HCT116 (cell line): ENCODE measurements around the gene TPRKB. TPM values are rescaled to one million over a fixed set of nuclear protein-coding genes. Genes with fewer than 3 reads are reported as not detected.

Experiments
- ATAC-seq: fragments of 200-7000 bp; cut with Tn5 transposase; 2 replicates; pipeline ENCODE4 v1.9.1; 2020; ENCODE audit warnings: mild to moderate bottlenecking, moderate library complexity
- BruUV-seq: library from RNA; stranded (reverse); fragments of 400-500 nt; replicated peaks from 2 replicates; lab custom pipeline; 2021; lab: Mats Ljungman, UMichigan
- CTCF ChIA-PET: fragments of 300-600 bp; sonication (Branson Sonifier 250); formaldehyde crosslinking; loops from one replicate; lab custom pipeline; 2021; ENCODE audit warnings: antibody characterized with exemption; lab: Charles Lee
- POLR2A ChIA-PET: fragments of 300-600, 350-600 bp; sonication (Branson Sonifier 250); formaldehyde crosslinking; loops from one replicate; lab custom pipeline; 2021; ENCODE audit warnings: antibody characterized with exemption; lab: Charles Lee
- RAD21 ChIA-PET, 2 experiments: fragments of 300-600 bp; sonication (Branson Sonifier 250); formaldehyde crosslinking; loops; one replicate each; lab custom pipeline; 2023; ENCODE audit warnings: low total read pairs in 2 of 2; ENCODE audit not compliant: uncharacterized antibody in 2 of 2, unreplicated experiment in 2 of 2, low non-redundant PET in 1 of 2; lab: Charles Lee
- DNase-seq: peaks from one replicate; pipeline ENCODE4 v3.0.0-alpha.2; 2010; ENCODE audit warnings: low read depth, low spot score
- H2AFZ ChIP-seq: fragments of 200-600 bp; shearing (Covaris generic), sonication (generic); 2 replicates; pipeline ENCODE4 v1.6.1; 2017; ENCODE audit warnings: low read depth, mixed run types, mixed read lengths, antibody characterized with exemption, low read length; ENCODE audit not compliant: poor library complexity, severe bottlenecking
- H3K27ac ChIP-seq: 2 replicates; pipeline ENCODE4 v1.5.1; 2012; ENCODE audit warnings: low read depth, low read length
- H3K27me3 ChIP-seq: fragments of 200-600 bp; sonication (generic); 2 replicates; pipeline ENCODE4 v1.6.1; 2016; ENCODE audit warnings: mixed run types, low read length, mixed read lengths; ENCODE audit not compliant: insufficient read depth
- H3K36me3 ChIP-seq, 2 experiments: fragments of 200-500 bp in 1 of 2; fragments of 200-600 bp in 1 of 2; sonication (Bioruptor generic) in 1 of 2; sonication (generic) in 1 of 2; 2 replicates each; pipeline versions ENCODE4 v1.5.1 to v1.6.1; 2014 to 2016; ENCODE audit warnings: low read length in 2 of 2, inconsistent platforms in 1 of 2, mixed read lengths in 1 of 2, mixed run types in 1 of 2; ENCODE audit not compliant: insufficient read depth in 2 of 2, control insufficient read depth in 1 of 2
- H3K4me1 ChIP-seq, 2 experiments: fragments of 200-600 bp in 1 of 2; sonication (generic) in 1 of 2; 2 replicates each; pipeline versions ENCODE4 v1.5.1 to v1.6.1; 2012 to 2017; ENCODE audit warnings: low read length in 2 of 2, inconsistent platforms in 1 of 2, mild to moderate bottlenecking in 1 of 2, mixed read lengths in 1 of 2, mixed run types in 1 of 2, moderate library complexity in 1 of 2; ENCODE audit not compliant: insufficient read depth in 2 of 2, control insufficient read depth in 1 of 2
- H3K4me2 ChIP-seq: fragments of 200-600 bp; sonication (generic); 2 replicates; pipeline ENCODE4 v1.6.1; 2017; ENCODE audit warnings: mixed run types, low read length, mixed read lengths
- H3K4me3 ChIP-seq, 2 experiments: fragments of 200-600 bp in 1 of 2; sonication (generic) in 1 of 2; replicated peaks in 1 of 2; 2 replicates each; pipeline ENCODE4 v1.5.1; 2011 to 2016; ENCODE audit warnings: low read length in 2 of 2, control low read depth in 1 of 2, low read depth in 1 of 2, mild to moderate bottlenecking in 1 of 2, mixed read lengths in 1 of 2, mixed run types in 1 of 2
- H3K79me2 ChIP-seq: fragments of 200-600 bp; sonication (generic); 2 replicates; pipeline ENCODE4 v1.6.1; 2017; ENCODE audit warnings: mild to moderate bottlenecking, mixed run types, low read length, moderate library complexity, mixed read lengths; ENCODE audit not compliant: insufficient read depth
- H3K9ac ChIP-seq: fragments of 200-600 bp; sonication (generic); 2 replicates; pipeline ENCODE4 v1.6.1; 2016; ENCODE audit warnings: low read length, mixed read lengths
- H3K9me2 ChIP-seq: fragments of 200-600 bp; sonication (generic), shearing (Covaris generic); 2 replicates; pipeline ENCODE4 v1.6.1; 2017; ENCODE audit warnings: mixed run types, mild to moderate bottlenecking, moderate library complexity; ENCODE audit not compliant: insufficient read depth
- H3K9me3 ChIP-seq, 2 experiments: fragments of 200-500 bp in 1 of 2; fragments of 200-600 bp in 1 of 2; sonication (Bioruptor generic) in 1 of 2; sonication (generic) in 1 of 2; 2 replicates each; pipeline ENCODE4 v1.6.1; 2014 to 2017; ENCODE audit warnings: low read length in 2 of 2, mixed read lengths in 2 of 2, inconsistent platforms in 1 of 2, low read depth in 1 of 2, mild to moderate bottlenecking in 1 of 2, mixed run types in 1 of 2, moderate library complexity in 1 of 2; ENCODE audit not compliant: control insufficient read depth in 1 of 2, insufficient read depth in 1 of 2
- H4K20me1 ChIP-seq: fragments of 200-600 bp; sonication (generic), shearing (Covaris generic); 2 replicates; pipeline ENCODE4 v1.6.1; 2017; ENCODE audit warnings: mixed run types, mild to moderate bottlenecking, moderate library complexity; ENCODE audit not compliant: insufficient read depth
- FOSL1 ChIP-seq: IDR thresholded peaks from 2 replicates; pipeline ENCODE4 v1.6.1; 2012; ENCODE audit warnings: low read depth
- JUND ChIP-seq: IDR thresholded peaks from 2 replicates; pipeline ENCODE4 v1.6.1; 2012
- MAX ChIP-seq: IDR thresholded peaks from 2 replicates; pipeline ENCODE4 v1.6.1; 2012
- POLR2AphosphoS5 ChIP-seq: IDR thresholded peaks from 2 replicates; pipeline ENCODE4 v1.6.1; 2011; ENCODE audit warnings: mild to moderate bottlenecking, low read depth, low read length, moderate library complexity
- RAD21 ChIP-seq: IDR thresholded peaks from 2 replicates; pipeline ENCODE4 v1.6.1; 2012; ENCODE audit warnings: low read depth, mild to moderate bottlenecking
- SIN3A ChIP-seq: IDR thresholded peaks from 2 replicates; pipeline ENCODE4 v1.6.1; 2012; ENCODE audit warnings: low read depth
- SP1 ChIP-seq: IDR thresholded peaks from 2 replicates; pipeline ENCODE4 v1.6.1; 2012; ENCODE audit warnings: low read depth
- TCF7L2 ChIP-seq: IDR thresholded peaks from 2 replicates; pipeline ENCODE4 v1.7.0; 2011; ENCODE audit warnings: borderline replicate concordance, inconsistent platforms; ENCODE audit not compliant: insufficient read depth, insufficient read length; ENCODE audit errors: extremely low read depth
- ZFX ChIP-seq: fragments of 450-650 bp; IDR thresholded peaks from 2 replicates; pipeline ENCODE4 v1.6.1; 2017
- ZNF274 ChIP-seq: fragments of 200-500 bp; sonication (Bioruptor generic); IDR thresholded peaks from 2 replicates; pipeline ENCODE4 v1.6.1; 2014; ENCODE audit warnings: mild to moderate bottlenecking, low read depth, low read length, inconsistent platforms
- intact Hi-C: fragments of 100-400 bp; cut with micrococcal nuclease; formaldehyde crosslinking; loops from 2 replicates; pipeline ENCODE4 v1.10.0; 2022
- total RNA-seq: library from RNA; stranded (reverse); gene quantifications from one replicate; pipeline ENCODE4 v1.2.1, GENCODE V29; 2021; ENCODE audit not compliant: unreplicated experiment
- TF ChIP-seq, protein P1 (sequence below), 3 experiments: fragments of 200-600 bp in 1 of 3; sonication (generic) in 1 of 3; IDR thresholded peaks in 2 of 3; conservative IDR thresholded peaks in 1 of 3; 2 replicates each; pipeline ENCODE4 v1.5.1; 2012 to 2017; ENCODE audit warnings: low read depth in 2 of 3, low read length in 2 of 3, antibody characterized with exemption in 1 of 3, borderline replicate concordance in 1 of 3, control low read depth in 1 of 3, mild to moderate bottlenecking in 1 of 3, mixed read lengths in 1 of 3, mixed run types in 1 of 3, moderate library complexity in 1 of 3; ENCODE audit not compliant: insufficient read depth in 1 of 3

Gene TPRKB
- total RNA-seq, 1 experiment from 2014 or later, result 42.5 TPM

DNA sequence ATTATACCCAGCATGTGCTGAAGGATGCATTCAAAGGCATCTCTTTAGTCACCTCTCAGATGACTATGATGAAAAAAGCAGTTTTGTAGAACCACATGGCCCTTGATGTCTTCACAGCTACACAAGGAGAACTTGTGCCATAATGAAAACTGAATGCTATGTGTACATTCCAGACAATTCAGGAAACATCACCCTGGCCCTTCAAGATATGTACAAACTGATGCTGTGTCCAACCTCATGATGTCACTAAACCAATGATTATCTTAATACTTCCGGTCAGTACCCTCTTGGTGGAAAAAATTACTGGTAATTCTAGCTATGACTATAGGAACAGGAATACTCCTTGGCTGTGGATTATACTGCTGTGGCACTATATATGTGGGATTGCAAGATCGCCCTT, 22.8 kb upstream of the TPRKB start:
- H3K27me3 ChIP-seq, result no peaks in the 10 kb centered on the region
- ATAC-seq (no peak), DNase-seq (no peak)
- H3K9ac ChIP-seq, result no peak overlapping the region
- H3K9me2 ChIP-seq, result no peaks in the 10 kb centered on the region
- H3K4me2 ChIP-seq, result no peak overlapping the region
- ChIA-PET RAD21 (no interaction called here), POLR2A (no interaction called here), CTCF (no interaction called here)
- H3K79me2 ChIP-seq, result no peaks in the 10 kb centered on the region
- H4K20me1 ChIP-seq, result no peaks in the 10 kb centered on the region
- H2AFZ ChIP-seq, result no peak overlapping the region
- BruUV-seq, result no TSS peak
- peaks cover 15 to 30% of the 10 kb centered on the region in 2 experiments for H3K36me3 ChIP-seq
- H3K9me3 ChIP-seq, result no peaks in the 10 kb centered on the region
- no peaks in the 10 kb centered on the region for H3K4me1 ChIP-seq
- intact Hi-C loops, result no loop called here
- H3K4me3 ChIP-seq, result no peak overlapping the region
- no peak overlapping the region for H3K27ac ChIP-seq
- TF ChIP-seq MAX (no peak), SIN3A (no peak), POLR2AphosphoS5 (no peak), JUND (no peak), ZNF274 (no peak), FOSL1 (no peak), SP1 (no peak), TCF7L2 (no peak), RAD21 (no peak), ZFX (no peak)
- TF ChIP-seq, protein P1, sequence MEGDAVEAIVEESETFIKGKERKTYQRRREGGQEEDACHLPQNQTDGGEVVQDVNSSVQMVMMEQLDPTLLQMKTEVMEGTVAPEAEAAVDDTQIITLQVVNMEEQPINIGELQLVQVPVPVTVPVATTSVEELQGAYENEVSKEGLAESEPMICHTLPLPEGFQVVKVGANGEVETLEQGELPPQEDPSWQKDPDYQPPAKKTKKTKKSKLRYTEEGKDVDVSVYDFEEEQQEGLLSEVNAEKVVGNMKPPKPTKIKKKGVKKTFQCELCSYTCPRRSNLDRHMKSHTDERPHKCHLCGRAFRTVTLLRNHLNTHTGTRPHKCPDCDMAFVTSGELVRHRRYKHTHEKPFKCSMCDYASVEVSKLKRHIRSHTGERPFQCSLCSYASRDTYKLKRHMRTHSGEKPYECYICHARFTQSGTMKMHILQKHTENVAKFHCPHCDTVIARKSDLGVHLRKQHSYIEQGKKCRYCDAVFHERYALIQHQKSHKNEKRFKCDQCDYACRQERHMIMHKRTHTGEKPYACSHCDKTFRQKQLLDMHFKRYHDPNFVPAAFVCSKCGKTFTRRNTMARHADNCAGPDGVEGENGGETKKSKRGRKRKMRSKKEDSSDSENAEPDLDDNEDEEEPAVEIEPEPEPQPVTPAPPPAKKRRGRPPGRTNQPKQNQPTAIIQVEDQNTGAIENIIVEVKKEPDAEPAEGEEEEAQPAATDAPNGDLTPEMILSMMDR (IDR thresholded peaks at IDR 0.05 in 2 of 3, conservative IDR thresholded peaks at IDR 0.05 in 1 of 3; ENCODE audit: borderline replicate concordance in 1 of 3, insufficient read depth in 1 of 3, low read depth in 2 of 3, low read length in 2 of 3), result no peak
